Activated CD4-positive, CD25-positive, alpha-beta regulatory T cell (primary cell): Measurements from ENCODE around the gene OSBPL8.

Experiments used
- DNase-seq, 4 experiments: peaks; one replicate each; lab custom pipeline; 2025; lab: John Stamatoyannopoulos, UW

Gene OSBPL8

DNA sequence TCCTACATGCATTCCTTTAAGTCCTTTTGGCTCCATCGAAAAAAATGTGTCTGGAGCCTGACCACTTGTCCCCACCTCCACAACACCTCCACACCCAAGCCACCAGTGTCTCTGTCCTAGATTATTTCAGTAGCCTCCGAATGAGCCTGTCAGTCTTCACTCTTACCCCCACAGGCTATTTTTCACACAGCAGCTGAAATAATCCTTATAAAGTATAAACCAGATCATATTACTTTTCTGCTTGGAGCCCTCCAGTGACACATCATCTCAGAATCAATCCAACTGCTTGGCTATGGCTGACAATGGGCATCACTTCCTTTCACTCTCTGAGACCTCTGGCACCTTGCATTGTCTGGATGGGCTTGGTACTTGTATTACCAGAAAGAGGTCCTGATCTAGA lies 256.2 kb downstream of the OSBPL8 start:
- no peak for DNase-seq
